Transverse colon (tissue), 4 donors: ENCODE results near the gene DLAT. TPM values are rescaled to one million over a fixed set of nuclear protein-coding genes. Genes with fewer than 3 reads are reported as not detected.
A peak's percentile ranks its signal among the peaks of the same experiment; 100 is the strongest.

ENCODE experiments used
- DNase-seq: peaks from one replicate; pipeline ENCODE4 v3.0.0-alpha.2; 2019
- H3K27ac ChIP-seq, 4 donors: fragments of 200-600 bp; sonication (generic); 2 replicates each; pipeline ENCODE4 v1.5.1; 2016 to 2018; ENCODE audit warnings: inconsistent platforms in 4 of 4
- H3K27me3 ChIP-seq: fragments of 200-600 bp; sonication (generic); 2 replicates; pipeline ENCODE4 v1.5.1; 2017; ENCODE audit warnings: inconsistent platforms
- H3K36me3 ChIP-seq, 4 donors: fragments of 200-600 bp; sonication (generic); 2 replicates each; pipeline ENCODE4 v1.5.1; 2017 to 2019; ENCODE audit warnings: inconsistent platforms in 4 of 4
- H3K4me1 ChIP-seq, 4 donors: fragments of 200-600 bp; sonication (generic); 2 replicates each; pipeline ENCODE4 v1.5.1; 2017 to 2020; ENCODE audit warnings: inconsistent platforms in 4 of 4
- H3K4me3 ChIP-seq, 4 donors: fragments of 200-600 bp; sonication (generic); 1 replicate in 1 of 4; 2 replicates in 3 of 4; pipeline versions ENCODE4 v1.5.1 to v1.6.1; 2017 to 2019; ENCODE audit warnings: inconsistent platforms in 4 of 4
- H3K9me3 ChIP-seq, 2 donors: fragments of 200-600 bp; sonication (generic); 2 replicates each; pipeline ENCODE4 v1.5.1; 2017 to 2019; ENCODE audit warnings: inconsistent platforms in 2 of 2
- CTCF ChIP-seq, 5 experiments: fragments of 200-600 bp in 3 of 5; fragments of 450-650 bp in 2 of 5; sonication (generic) in 3 of 5; IDR thresholded peaks; 1 replicate in 2 of 5; 2 replicates in 3 of 5; pipeline ENCODE4 v1.5.1; 2016 to 2017; ENCODE audit warnings: antibody characterized with exemption in 5 of 5, inconsistent platforms in 3 of 5, mild to moderate bottlenecking in 2 of 5, moderate library complexity in 1 of 5
- EP300 ChIP-seq: sonication (generic); formaldehyde crosslinking; IDR thresholded peaks from one replicate; pipeline ENCODE4 v1.6.1; 2017; ENCODE audit warnings: antibody characterized with exemption, low read depth
- POLR2A ChIP-seq: fragments of 450-650 bp; IDR thresholded peaks from one replicate; pipeline ENCODE4 v1.6.1; 2016; ENCODE audit warnings: antibody characterized with exemption, mild to moderate bottlenecking, moderate library complexity
- POLR2AphosphoS5 ChIP-seq, 3 donors: sonication (generic); formaldehyde crosslinking; IDR thresholded peaks; one replicate each; pipeline ENCODE4 v1.6.1; 2016; ENCODE audit warnings: antibody characterized with exemption in 3 of 3
- WGBS, 2 donors: methylation state at CpG; one replicate each; pipeline ENCODE4 v1.1.5; 2018; ENCODE audit warnings: low coverage in 1 of 2; 5-methylcytosine and 5-hydroxymethylcytosine counted together
- in situ Hi-C, 4 donors: fragments of 200-750 bp; cut with MboI; loops; one replicate each; pipeline versions ENCODE4 v1.15.0 to v1.15.1; 2017; ENCODE audit warnings: low sequenced_read_pairs in 3 of 4, low pct_ligation_motif_present in 1 of 4, low pct_unique_long_range_greater_than_20kb in 1 of 4
- intact Hi-C: fragments of 100-400 bp; cut with DNase I; formaldehyde crosslinking; loops from one replicate; pipeline ENCODE4 v1.15.1; 2023; ENCODE audit warnings: low total_unique reads
- total RNA-seq, 4 donors: library from RNA; depleted of rRNA; stranded (reverse); fragments of >200 nt; gene quantifications; one replicate each; pipeline ENCODE4 v1.1.0, GENCODE V29; 2016

Gene DLAT
- total RNA-seq, 4 donors from 2014 or later = 20.2 to 40.3 (median 23.8) TPM

GRCh38 chr11:112062923-112063322 is 37.7 kb downstream of the DLAT start:
- H3K27ac ChIP-seq = no peak overlapping the region
- intact Hi-C loops (no loop called here), in situ Hi-C loops (no loop called here)
- H3K4me3 ChIP-seq = no peak overlapping the region
- TF ChIP-seq POLR2AphosphoS5 (IDR thresholded peaks at IDR 0.05) (no peak), EP300 (no peak), CTCF (IDR thresholded peaks at IDR 0.05) (no peak), POLR2A (no peak)
- H3K9me3 ChIP-seq = no peaks in the 10 kb centered on the region
- WGBS, 2 donors = 66 to 67% methylated on average over 1 of the region's 1 CpG
- peaks cover 0 to 43% (median 14%) of the 10 kb centered on the region in 4 donors for H3K36me3 ChIP-seq
- no peak for DNase-seq
- no peaks in the 10 kb centered on the region for H3K4me1 ChIP-seq
- no peaks in the 10 kb centered on the region for H3K27me3 ChIP-seq

- H3K4me3 ChIP-seq = peak within 1 kb of the TSS; percentile 55 to 83 (median 71)
- H3K4me1 ChIP-seq = peaks cover 8 to 22% (median 15%) of the 10 kb centered on the region in 4 donors
- peak; percentile 32 for TF ChIP-seq POLR2A
- no peak for TF ChIP-seq EP300
- TF ChIP-seq CTCF (IDR thresholded peaks at IDR 0.05) = peak in 2 of 5 experiments; percentile 25 to 31
- TF ChIP-seq POLR2AphosphoS5 (IDR thresholded peaks at IDR 0.05) = peak; percentile 10 to 64 (median 58)
- intact Hi-C loops = no loop called here
- peak within 1 kb of the TSS; percentile 86 to 90 (median 90) for H3K27ac ChIP-seq
- H3K9me3 ChIP-seq = no peaks in the 10 kb centered on the region
- in situ Hi-C loops = loop anchor here in 1 of 4 donors (10.0 kb wide), 1 partner anchor 139 kb away; the partner anchor contains the start of gene DIXDC1
- no peaks in the 10 kb centered on the region for H3K27me3 ChIP-seq
- 0% methylated on average over 3 to 39 of the region's 43 CpGs for WGBS, 2 donors
- H3K36me3 ChIP-seq = peaks cover 0 to 12% (median 4%) of the 10 kb centered on the region in 4 donors
- peak; percentile 79 for DNase-seq
Measured at GRCh38 chr11:112073941-112074811, 49.0 kb downstream of the DLAT start, which contains the start of the genes NKAPD1 and PIH1D2. NKAPD1 (plus strand) TSS chr11:112074299; CDS start chr11:112075575, 1,276 bp downstream. PIH1D2 (minus strand) TSS chr11:112074017; CDS start chr11:112073174, 843 bp downstream.

- Histone ChIP-seq H3K27me3 (no peaks in the 10 kb centered on the region), H3K9me3 (no peaks in the 10 kb centered on the region), H3K4me3 (no peak overlapping the region), H3K36me3 (peaks cover 0 to 60% (median 23%) of the 10 kb centered on the region in 4 donors), H3K27ac (no peak overlapping the region), H3K4me1 (peaks cover 5 to 15% (median 13%) of the 10 kb centered on the region in 4 donors)
- DNase-seq = no peak
- intact Hi-C loops = no loop called here
- TF ChIP-seq POLR2AphosphoS5 (IDR thresholded peaks at IDR 0.05) = no peak
- TF ChIP-seq CTCF (IDR thresholded peaks at IDR 0.05) = no peak
- no peak for TF ChIP-seq EP300
- no peak for TF ChIP-seq POLR2A
- in situ Hi-C loops = loop anchor here in 1 of 4 donors (10.0 to 25.0 kb wide), 2 partner anchors 208 to 470 kb away; partner anchors contain the start of genes ALG9, CFAP68, FDXACB1 and SIK2
- 57 to 62% methylated on average over 4 of the region's 4 CpGs for WGBS, 2 donors
Measured at GRCh38 chr11:112082729-112083128, 57.5 kb downstream of the DLAT start.
